GM12878 (cell line): ENCODE results near the gene SYNDIG1. TPM values are rescaled to one million over a fixed set of nuclear protein-coding genes. Genes with fewer than 3 reads are reported as not detected.

ENCODE experiments used
- ATAC-seq: fragments of 200-7000 bp; cut with Tn5 transposase; 3 replicates; pipeline ENCODE4 v1.9.1; 2020; ENCODE audit warnings: mild to moderate bottlenecking, moderate library complexity
- BruUV-seq: library from RNA; stranded (reverse); fragments of 400-500 nt; replicated peaks from 2 replicates; lab custom pipeline; 2021; lab: Mats Ljungman, UMichigan
- CTCF ChIA-PET: fragments of 300-600 bp; sonication (Branson Sonifier 250); formaldehyde crosslinking; extraction: SDS; loops from one replicate; lab custom pipeline; 2021; ENCODE audit warnings: inconsistent platforms; lab: Yijun Ruan, JAX
- POLR2A ChIA-PET: fragments of 350-600 bp; formaldehyde crosslinking; extraction: SDS; loops from one replicate; lab custom pipeline; 2021; ENCODE audit warnings: inconsistent platforms; lab: Charles Lee
- RAD21 ChIA-PET: fragments of 300-600 bp; sonication (Branson Sonifier 250); formaldehyde crosslinking; loops from one replicate; lab custom pipeline; 2023; ENCODE audit warnings: antibody characterized with exemption; ENCODE audit not compliant: unreplicated experiment; lab: Charles Lee
- SMC1A ChIA-PET: fragments of 300-600 bp; sonication (Branson Sonifier 250); formaldehyde crosslinking; loops from one replicate; lab custom pipeline; 2023; ENCODE audit not compliant: unreplicated experiment, uncharacterized antibody; lab: Charles Lee
- DNase-seq: peaks from one replicate; pipeline ENCODE4 v3.0.0-alpha.2; 2011; ENCODE audit warnings: low read depth, low spot score
- FAIRE-seq: peaks from 3 replicates; lab custom pipeline; 2011; peaks lifted over from hg19 to GRCh38; lab: Jason Lieb, UNC
- H2AFZ ChIP-seq: 2 replicates; pipeline ENCODE4 v1.6.0; 2011; ENCODE audit warnings: low read depth, low read length, control low read depth; ENCODE audit not compliant: control insufficient read depth
- H3K27ac ChIP-seq: 2 replicates; pipeline ENCODE4 v1.5.1; 2011; ENCODE audit warnings: control low read depth; ENCODE audit not compliant: control insufficient read depth, insufficient read depth
- H3K27me3 ChIP-seq, 2 experiments: replicated peaks in 1 of 2; 2 replicates each; pipeline versions ENCODE4 v1.6.0 to v1.6.1; 2011; ENCODE audit warnings: low read length in 1 of 2; ENCODE audit not compliant: control insufficient read depth in 2 of 2, insufficient read depth in 2 of 2
- H3K36me3 ChIP-seq, 2 experiments: 2 replicates each; pipeline ENCODE4 v1.5.1; 2011; ENCODE audit warnings: low read length in 1 of 2; ENCODE audit not compliant: control insufficient read depth in 2 of 2, insufficient read depth in 2 of 2
- H3K4me1 ChIP-seq: 2 replicates; pipeline ENCODE4 v1.6.1; 2011; ENCODE audit warnings: mild to moderate bottlenecking, low read length, moderate library complexity, mixed read lengths; ENCODE audit not compliant: control insufficient read depth, insufficient read depth
- H3K4me2 ChIP-seq: 2 replicates; pipeline ENCODE4 v1.6.0; 2011; ENCODE audit warnings: control low read depth; ENCODE audit not compliant: control insufficient read depth, insufficient read depth
- H3K4me3 ChIP-seq: fragments of 200-600 bp; sonication (generic); 2 replicates; pipeline ENCODE4 v1.5.1; 2016
- H3K79me2 ChIP-seq: 2 replicates; pipeline ENCODE4 v1.6.0; 2011; ENCODE audit warnings: low read length; ENCODE audit not compliant: control insufficient read depth, insufficient read depth
- H3K9ac ChIP-seq: 2 replicates; pipeline ENCODE4 v1.8.0; 2011; ENCODE audit warnings: low read length, control low read depth, mixed read lengths; ENCODE audit not compliant: control insufficient read depth, insufficient read depth
- H3K9me3 ChIP-seq: replicated peaks from 3 replicates; pipeline ENCODE4 v1.5.1; 2011; ENCODE audit warnings: mild to moderate bottlenecking, low read length; ENCODE audit not compliant: control insufficient read depth, insufficient read depth
- H4K20me1 ChIP-seq: 2 replicates; pipeline ENCODE4 v1.6.0; 2011; ENCODE audit not compliant: control insufficient read depth, insufficient read depth
- BCL3 ChIP-seq: IDR thresholded peaks from 2 replicates; pipeline ENCODE4 v1.6.1; 2011; ENCODE audit warnings: borderline replicate concordance, low read depth, mild to moderate bottlenecking, moderate library complexity, low read length; ENCODE audit not compliant: insufficient read depth, poor library complexity, severe bottlenecking
- E2F4 ChIP-seq: IDR thresholded peaks from 2 replicates; pipeline ENCODE4 v1.6.1; 2012; ENCODE audit warnings: low read depth, low read length, improper control_type of control experiment
- IKZF1 ChIP-seq: fragments of 450-650 bp; conservative IDR thresholded peaks from 2 replicates; pipeline ENCODE4 v1.6.1; 2017; ENCODE audit warnings: antibody characterized with exemption, mild to moderate bottlenecking
- KDM1A ChIP-seq: fragments of 200-600 bp; sonication (generic); IDR thresholded peaks from 2 replicates; pipeline ENCODE4 v1.6.1; 2016; ENCODE audit warnings: borderline replicate concordance
- NFYA ChIP-seq: IDR thresholded peaks from 2 replicates; pipeline ENCODE4 v1.6.1; 2011; ENCODE audit warnings: low read depth, mild to moderate bottlenecking, low read length, improper control_type of control experiment, borderline replicate concordance
- NR2C2 ChIP-seq: IDR thresholded peaks from 2 replicates; pipeline ENCODE4 v1.6.1; 2011; ENCODE audit warnings: borderline replicate concordance, low read depth; ENCODE audit not compliant: control insufficient read depth, insufficient read length
- PKNOX1 ChIP-seq: fragments of 450-650 bp; IDR thresholded peaks from 2 replicates; pipeline ENCODE4 v1.6.1; 2016; ENCODE audit warnings: mild to moderate bottlenecking
- PML ChIP-seq: IDR thresholded peaks from 2 replicates; pipeline ENCODE4 v1.6.1; 2012; ENCODE audit warnings: low read length, inconsistent platforms
- RAD21 ChIP-seq: IDR thresholded peaks from 2 replicates; pipeline ENCODE4 v1.6.1; 2011; ENCODE audit warnings: mild to moderate bottlenecking, low read depth, low read length, moderate library complexity; ENCODE audit not compliant: insufficient read depth
- RB1 ChIP-seq: fragments of 450-650 bp; formaldehyde crosslinking; IDR thresholded peaks from 2 replicates; pipeline ENCODE4 v1.6.1; 2017; ENCODE audit warnings: mild to moderate bottlenecking, borderline replicate concordance
- SREBF2 ChIP-seq: IDR thresholded peaks from 2 replicates; pipeline ENCODE4 v1.6.1; 2012; ENCODE audit warnings: mild to moderate bottlenecking, low read length
- STAT1 ChIP-seq: fragments of 450-650 bp; conservative IDR thresholded peaks from 2 replicates; pipeline ENCODE4 v1.6.1; 2014; ENCODE audit warnings: antibody characterized with exemption, mild to moderate bottlenecking
- SUZ12 ChIP-seq: fragments of 200-600 bp; sonication (generic); IDR thresholded peaks from one replicate; pipeline ENCODE4 v1.6.1; 2018; ENCODE audit warnings: antibody characterized with exemption, mild to moderate bottlenecking; ENCODE audit not compliant: unreplicated experiment
- WGBS: methylation state at CpG from one replicate; pipeline ENCODE4 v1.1.6; 2016; ENCODE audit warnings: low lambda C conversion rate; ENCODE audit not compliant: insufficient replicate concordance, insufficient coverage; ENCODE audit errors: missing lambda C conversion rate; 5-methylcytosine and 5-hydroxymethylcytosine counted together
- in situ Hi-C: fragments of 300-500 bp; cut with MboI; formaldehyde crosslinking; loops from 9 replicates; pipeline ENCODE4 v1.14.3; 2018; ENCODE audit warnings: mixed read lengths
- intact Hi-C: fragments of 100-400 bp; cut with micrococcal nuclease; formaldehyde crosslinking; loops from one replicate; pipeline ENCODE4 v1.14.2; 2022; ENCODE audit not compliant: unreplicated experiment
- polyA plus RNA-seq, 11 experiments: library from polyadenylated mRNA; depleted of rRNA in 4 of 11; unstranded in 6 of 11; stranded (reverse) in 5 of 11; fragments of >200 nt; fragmentation: Nextera tagmentation in 4 of 11; fragmentation: Illumina TruSeq in 1 of 11; extraction: Ambion mirVana in 4 of 11; extraction: Trizol in 1 of 11; gene quantifications; 1 replicate in 1 of 11; 2 replicates in 10 of 11; pipeline versions ENCODE4 v1.2.1 to v1.2.3, GENCODE V29; 2011 to 2016; ENCODE audit warnings: inconsistent platforms in 2 of 11, missing spikeins in 2 of 11, low read depth in 1 of 11
- total RNA-seq, 4 experiments: library from RNA; depleted of rRNA in 3 of 4; stranded (reverse); fragments of >200 nt in 3 of 4; fragmentation: Illumina TruSeq in 1 of 4; extraction: Trizol in 1 of 4; gene quantifications; 2 replicates each; pipeline versions ENCODE4 v1.2.1 to v1.2.3, GENCODE V29; 2013 to 2021

Gene SYNDIG1
- total and polyA plus RNA-seq, 10 of the 15 experiments (the other 5 are each of a cell fraction or from before 2014, with no cell fraction given), result not detected

GRCh38 chr20:24702501-24703283, 233.3 kb downstream of the SYNDIG1 start (continued):
- TF ChIP-seq PKNOX1 (no peak), PML (no peak), RB1 (no peak), E2F4 (no peak), SUZ12 (no peak), NR2C2 (no peak), IKZF1 (no peak)

- Histone ChIP-seq H3K9ac (no peak overlapping the region), H3K27ac (no peak overlapping the region), H4K20me1 (no peaks in the 10 kb centered on the region), H3K9me3 (no peaks in the 10 kb centered on the region), H3K4me3 (no peak overlapping the region), H3K79me2 (no peaks in the 10 kb centered on the region), H2AFZ (no peak overlapping the region), H3K36me3 (no peaks in the 10 kb centered on the region), H3K27me3 (no peaks in the 10 kb centered on the region; a peak in 1 of 4 replicates), H3K4me2 (no peak overlapping the region), H3K4me1 (no peaks in the 10 kb centered on the region)
- 29% methylated on average over 9 of the region's 9 CpGs for WGBS
- intact Hi-C loops (no loop called here), in situ Hi-C loops (loop anchor here (5.0 kb wide), 1 partner anchor 51 kb away; no protein-coding TSS in a partner anchor)
- ATAC-seq (no peak), FAIRE-seq (no peak), DNase-seq (no peak)
- BruUV-seq, result no TSS peak
- ChIA-PET CTCF (interaction anchor here (0.6 kb wide), 1 partner anchor 10 kb away, joined by 3 read pairs; no protein-coding TSS in a partner anchor), SMC1A (no interaction called here), RAD21 (no interaction called here), POLR2A (no interaction called here)
- no peak for TF ChIP-seq RAD21
- TF ChIP-seq PKNOX1, result no peak
- no peak for TF ChIP-seq SREBF2
- TF ChIP-seq BCL3, result no peak
- no peak for TF ChIP-seq NFYA
- TF ChIP-seq STAT1, result no peak
- TF ChIP-seq KDM1A, result no peak
Measured at GRCh38 chr20:24703284-24703610, 233.8 kb downstream of the SYNDIG1 start.
